Fibroblast of pulmonary artery (primary cell): ENCODE measurements around the gene CUX1.

Source experiments
- DNase-seq: peaks from one replicate; pipeline ENCODE4 v3.0.0-alpha.2; 2010; ENCODE audit warnings: low read depth
- H3K4me3 ChIP-seq: replicated peaks from 2 replicates; pipeline ENCODE4 v1.5.1; 2011; ENCODE audit warnings: low read depth, mild to moderate bottlenecking, control low read depth, low read length, moderate library complexity
- TF ChIP-seq, protein P1 (sequence below): IDR thresholded peaks from 2 replicates; pipeline ENCODE4 v1.5.1; 2011; ENCODE audit warnings: mild to moderate bottlenecking, control low read depth, low read length, inconsistent platforms; ENCODE audit errors: missing control alignments

CUX1 gene

DNA sequence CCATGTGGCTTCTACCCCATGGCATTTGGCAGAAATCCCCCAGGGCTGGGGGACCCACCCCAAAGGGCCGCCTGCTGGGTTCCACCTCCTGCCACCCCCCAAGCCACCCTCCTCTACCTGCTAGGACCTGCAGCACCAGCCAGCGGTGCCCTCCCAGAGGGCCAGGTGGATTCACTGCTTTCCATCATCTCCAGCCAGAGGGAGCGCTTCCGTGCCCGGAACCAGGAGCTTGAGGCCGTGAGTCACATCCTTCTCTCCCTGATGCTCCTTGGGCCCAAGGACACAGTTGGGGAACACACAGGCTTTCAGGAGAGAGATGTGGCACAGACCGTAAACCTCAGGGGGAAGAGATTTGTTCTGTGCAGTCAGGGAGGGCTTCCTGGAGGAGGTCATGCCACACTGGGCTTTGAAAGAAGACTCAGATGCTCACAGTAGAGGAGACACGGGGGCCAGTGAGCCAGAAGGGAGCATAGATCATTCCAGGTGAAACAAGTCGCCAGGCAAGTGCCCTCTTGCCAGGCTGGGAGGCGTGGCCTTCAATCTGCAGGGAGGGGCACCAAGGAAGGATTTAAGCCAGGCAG, 457.8 kb downstream of the CUX1 start:
- TF ChIP-seq, protein P1, sequence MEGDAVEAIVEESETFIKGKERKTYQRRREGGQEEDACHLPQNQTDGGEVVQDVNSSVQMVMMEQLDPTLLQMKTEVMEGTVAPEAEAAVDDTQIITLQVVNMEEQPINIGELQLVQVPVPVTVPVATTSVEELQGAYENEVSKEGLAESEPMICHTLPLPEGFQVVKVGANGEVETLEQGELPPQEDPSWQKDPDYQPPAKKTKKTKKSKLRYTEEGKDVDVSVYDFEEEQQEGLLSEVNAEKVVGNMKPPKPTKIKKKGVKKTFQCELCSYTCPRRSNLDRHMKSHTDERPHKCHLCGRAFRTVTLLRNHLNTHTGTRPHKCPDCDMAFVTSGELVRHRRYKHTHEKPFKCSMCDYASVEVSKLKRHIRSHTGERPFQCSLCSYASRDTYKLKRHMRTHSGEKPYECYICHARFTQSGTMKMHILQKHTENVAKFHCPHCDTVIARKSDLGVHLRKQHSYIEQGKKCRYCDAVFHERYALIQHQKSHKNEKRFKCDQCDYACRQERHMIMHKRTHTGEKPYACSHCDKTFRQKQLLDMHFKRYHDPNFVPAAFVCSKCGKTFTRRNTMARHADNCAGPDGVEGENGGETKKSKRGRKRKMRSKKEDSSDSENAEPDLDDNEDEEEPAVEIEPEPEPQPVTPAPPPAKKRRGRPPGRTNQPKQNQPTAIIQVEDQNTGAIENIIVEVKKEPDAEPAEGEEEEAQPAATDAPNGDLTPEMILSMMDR = no peak
- no peak overlapping the region for H3K4me3 ChIP-seq
- DNase-seq = no peak

- TF ChIP-seq, protein P1 = no peak
- DNase-seq = no peak
- H3K4me3 ChIP-seq = no peak overlapping the region
Measured at GRCh38 chr7:102277901-102278300, 460.5 kb downstream of the CUX1 start.

DNA sequence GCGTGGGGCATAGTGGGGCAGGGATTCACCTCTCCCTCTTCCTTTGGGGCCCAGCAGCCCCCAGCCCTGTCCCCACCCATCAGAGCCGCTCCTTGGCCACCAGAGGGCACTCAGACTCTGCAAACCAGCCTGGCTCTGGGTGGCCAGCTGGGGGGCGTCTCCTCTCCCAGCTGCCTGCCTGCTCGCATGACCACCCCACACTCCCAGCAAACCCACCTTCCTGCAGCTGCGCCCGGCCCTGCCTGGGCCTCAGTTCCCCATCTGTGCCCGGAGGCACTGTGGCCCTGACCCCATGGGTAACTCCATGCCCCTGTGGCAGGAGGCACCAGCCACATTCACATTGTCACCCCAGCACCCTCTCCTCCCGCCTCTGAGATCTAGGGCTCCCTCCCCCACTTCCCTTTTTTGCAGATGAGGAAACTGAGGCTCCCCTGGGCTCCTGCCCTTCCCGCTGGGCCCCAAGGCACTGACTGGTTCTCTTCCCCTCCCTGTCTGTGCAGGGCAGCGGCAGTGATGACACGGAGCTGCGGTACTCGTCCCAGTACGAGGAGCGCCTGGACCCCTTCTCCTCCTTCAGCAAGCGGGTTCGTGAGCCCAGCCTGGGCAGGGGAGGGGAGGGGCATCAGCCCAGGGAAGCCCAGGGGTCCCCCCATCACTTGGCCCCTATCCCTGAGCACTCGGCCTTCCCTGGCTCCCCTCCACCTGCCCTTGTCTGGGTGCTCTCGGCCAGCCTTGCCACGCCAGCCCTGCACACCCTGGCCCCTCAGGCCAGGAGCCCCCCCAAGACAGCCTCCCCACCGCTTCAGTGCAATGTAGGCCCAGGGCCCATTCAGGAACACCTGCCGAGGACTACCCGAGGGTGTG, 462.3 kb downstream of the CUX1 start:
- peak; percentile 62 for DNase-seq
- TF ChIP-seq, protein P1 = peak; percentile 79
- H3K4me3 ChIP-seq = no peak overlapping the region

DNA sequence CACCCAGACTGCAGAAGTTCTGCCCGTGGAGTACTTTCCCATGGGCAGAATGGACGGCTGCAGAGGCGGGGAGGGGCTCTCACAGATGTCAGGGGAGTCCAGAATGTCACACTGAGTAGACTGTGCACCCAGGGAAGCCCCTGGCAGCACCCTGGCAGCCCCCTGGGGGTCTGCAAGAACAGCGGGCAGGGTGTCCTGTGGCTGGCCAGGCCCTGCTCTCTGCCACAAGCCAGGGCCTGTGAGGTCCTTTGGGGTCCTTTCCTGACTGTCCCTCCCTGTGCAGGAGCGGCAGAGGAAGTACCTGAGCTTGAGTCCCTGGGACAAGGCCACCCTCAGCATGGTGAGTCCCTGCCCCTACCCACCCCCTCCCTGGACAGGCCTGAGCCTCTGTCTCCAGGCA, 463.1 kb downstream of the CUX1 start:
- TF ChIP-seq, protein P1 = no peak
- H3K4me3 ChIP-seq = no peak overlapping the region
- no peak for DNase-seq

DNA sequence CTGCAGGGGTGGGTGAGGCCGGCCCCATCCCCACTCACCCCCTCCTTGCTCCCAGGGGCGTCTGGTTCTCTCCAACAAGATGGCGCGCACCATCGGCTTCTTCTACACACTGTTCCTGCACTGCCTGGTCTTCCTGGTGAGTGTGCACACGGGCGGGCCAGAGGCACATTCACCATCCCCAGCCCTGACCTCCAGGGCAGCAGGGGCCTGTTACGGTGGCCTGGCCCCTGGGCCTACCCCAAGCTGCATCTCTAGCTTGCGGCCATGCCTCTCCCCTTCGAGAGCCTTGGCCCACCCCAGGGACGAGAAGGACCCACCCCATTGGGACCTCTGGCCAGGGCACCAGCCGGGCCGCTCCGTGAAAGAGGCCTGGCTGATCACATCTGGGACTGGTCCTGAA, 464.4 kb downstream of the CUX1 start:
- TF ChIP-seq, protein P1 = no peak
- DNase-seq = no peak
- no peak overlapping the region for H3K4me3 ChIP-seq

GRCh38 chr7:102282465-102283362, 465.3 kb downstream of the CUX1 start:
- no peak for DNase-seq
- TF ChIP-seq, protein P1 = no peak
- no peak overlapping the region for H3K4me3 ChIP-seq
